Caco-2 (cell line): Measurements from ENCODE around the gene OLIG2. TPM values are rescaled to one million over a fixed set of nuclear protein-coding genes. Genes with fewer than 3 reads are reported as not detected.

Experiments
- BruUV-seq: library from RNA; stranded (reverse); fragments of 400-500 nt; replicated peaks from 2 replicates; lab custom pipeline; 2021; lab: Mats Ljungman, UMichigan
- CTCF ChIA-PET: fragments of 300-600 bp; sonication (Branson Sonifier 250); formaldehyde crosslinking; loops from one replicate; lab custom pipeline; 2022; ENCODE audit warnings: antibody characterized with exemption; lab: Charles Lee
- POLR2A ChIA-PET: fragments of 300-600 bp; sonication (Branson Sonifier 250); formaldehyde crosslinking; loops from one replicate; lab custom pipeline; 2022; ENCODE audit warnings: antibody characterized with exemption; lab: Charles Lee
- DNase-seq, 2 experiments: peaks; one replicate each; pipeline versions ENCODE4 v3.0.0 to v3.0.0-alpha.2; 2020 to 2022
- H3K27me3 ChIP-seq: replicated peaks from 2 replicates; pipeline ENCODE4 v1.6.0; 2011; ENCODE audit warnings: low read length; ENCODE audit not compliant: control insufficient read depth, insufficient read depth
- H3K36me3 ChIP-seq: 2 replicates; pipeline ENCODE4 v1.5.1; 2011; ENCODE audit warnings: low read length; ENCODE audit not compliant: control insufficient read depth, insufficient read depth
- H3K4me1 ChIP-seq: fragments of 250-450 bp; sonication (Bioruptor Pico); 2 replicates; pipeline ENCODE4 v1.5.1; 2020; ENCODE audit warnings: mild to moderate bottlenecking
- H3K4me3 ChIP-seq: 2 replicates; pipeline ENCODE4 v1.5.1; 2011; ENCODE audit warnings: low read depth, mild to moderate bottlenecking, control low read depth, low read length
- H3K9me3 ChIP-seq: fragments of 250-450 bp; sonication (Bioruptor Pico); 2 replicates; pipeline ENCODE4 v1.5.1; 2020; ENCODE audit warnings: mild to moderate bottlenecking, moderate library complexity
- H3K27ac Mint-ChIP-seq: one replicate; pipeline ENCODE4 v1.8.0; 2022; ENCODE audit warnings: mixed read lengths; ENCODE audit not compliant: unreplicated experiment
- H3K27me3 Mint-ChIP-seq: one replicate; pipeline ENCODE4 v1.8.0; 2022; ENCODE audit warnings: mixed read lengths; ENCODE audit not compliant: insufficient read depth, unreplicated experiment
- H3K36me3 Mint-ChIP-seq: one replicate; pipeline ENCODE4 v1.8.0; 2022; ENCODE audit warnings: mild to moderate bottlenecking, mixed read lengths; ENCODE audit not compliant: insufficient read depth, unreplicated experiment
- H3K4me1 Mint-ChIP-seq: one replicate; pipeline ENCODE4 v1.8.0; 2022; ENCODE audit warnings: low read depth, mixed read lengths; ENCODE audit not compliant: unreplicated experiment
- H3K4me3 Mint-ChIP-seq: one replicate; pipeline ENCODE4 v1.8.0; 2022; ENCODE audit warnings: mild to moderate bottlenecking, moderate library complexity, mixed read lengths; ENCODE audit not compliant: unreplicated experiment
- H3K9me3 Mint-ChIP-seq: one replicate; pipeline ENCODE4 v1.8.0; 2022; ENCODE audit warnings: mixed read lengths; ENCODE audit not compliant: unreplicated experiment
- intact Hi-C: fragments of 100-400 bp; cut with micrococcal nuclease; formaldehyde crosslinking; loops from one replicate; pipeline ENCODE4 v1.10.0; 2022; ENCODE audit not compliant: unreplicated experiment
- total RNA-seq: library from RNA; stranded (reverse); gene quantifications from 2 replicates; pipeline ENCODE4 v1.2.3, GENCODE V29; 2022
- TF ChIP-seq, protein P1 (sequence below), 2 experiments: fragments of 200-600 bp in 1 of 2; IDR thresholded peaks; 1 replicate in 1 of 2; 2 replicates in 1 of 2; pipeline versions ENCODE4 v1.5.1 to v1.8.0; 2011 to 2022; ENCODE audit warnings: antibody characterized with exemption in 1 of 2, control low read depth in 1 of 2, inconsistent platforms in 1 of 2, low read depth in 1 of 2, low read length in 1 of 2, mild to moderate bottlenecking in 1 of 2, moderate library complexity in 1 of 2; ENCODE audit not compliant: insufficient read depth in 1 of 2, severe bottlenecking in 1 of 2, unreplicated experiment in 1 of 2

Gene OLIG2
- total RNA-seq, 1 experiment from 2014 or later, result not detected

DNA sequence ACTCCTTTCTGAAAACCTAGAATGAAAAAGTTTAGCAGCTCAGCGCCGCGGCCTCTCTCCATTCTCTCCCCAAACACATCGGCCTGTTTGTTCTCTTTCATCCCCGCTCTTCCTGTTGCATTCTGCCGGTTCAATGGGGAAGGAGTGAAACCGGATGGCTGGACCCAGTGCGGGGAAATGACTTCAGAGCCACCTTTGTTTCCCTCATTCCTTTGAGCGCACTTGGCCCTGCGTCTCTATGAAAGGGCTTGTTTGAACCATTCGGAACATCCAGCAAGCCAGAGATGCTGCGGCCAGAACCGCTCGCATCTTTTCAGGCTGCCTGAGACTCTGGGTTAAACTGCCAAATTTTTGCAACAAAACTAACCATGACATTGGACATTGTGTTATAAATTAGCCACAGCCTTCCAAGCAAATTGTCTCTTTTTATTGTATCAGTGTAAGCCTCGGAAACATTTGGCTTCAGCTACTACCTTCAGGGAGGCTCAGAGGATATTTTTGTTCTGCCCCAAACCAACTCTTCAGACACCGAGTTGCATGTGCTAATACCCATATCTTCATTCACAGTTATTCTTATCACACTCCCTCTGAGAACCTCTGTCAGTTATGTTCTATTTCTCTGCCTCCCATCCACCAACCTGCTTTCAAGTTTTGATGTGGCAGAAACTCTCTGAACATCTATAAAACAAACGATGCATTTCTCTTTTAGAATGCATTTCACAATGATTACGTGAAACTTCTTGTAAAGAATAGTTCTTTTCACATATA is 39.1 kb downstream of the OLIG2 start:
- TF ChIP-seq, protein P1, sequence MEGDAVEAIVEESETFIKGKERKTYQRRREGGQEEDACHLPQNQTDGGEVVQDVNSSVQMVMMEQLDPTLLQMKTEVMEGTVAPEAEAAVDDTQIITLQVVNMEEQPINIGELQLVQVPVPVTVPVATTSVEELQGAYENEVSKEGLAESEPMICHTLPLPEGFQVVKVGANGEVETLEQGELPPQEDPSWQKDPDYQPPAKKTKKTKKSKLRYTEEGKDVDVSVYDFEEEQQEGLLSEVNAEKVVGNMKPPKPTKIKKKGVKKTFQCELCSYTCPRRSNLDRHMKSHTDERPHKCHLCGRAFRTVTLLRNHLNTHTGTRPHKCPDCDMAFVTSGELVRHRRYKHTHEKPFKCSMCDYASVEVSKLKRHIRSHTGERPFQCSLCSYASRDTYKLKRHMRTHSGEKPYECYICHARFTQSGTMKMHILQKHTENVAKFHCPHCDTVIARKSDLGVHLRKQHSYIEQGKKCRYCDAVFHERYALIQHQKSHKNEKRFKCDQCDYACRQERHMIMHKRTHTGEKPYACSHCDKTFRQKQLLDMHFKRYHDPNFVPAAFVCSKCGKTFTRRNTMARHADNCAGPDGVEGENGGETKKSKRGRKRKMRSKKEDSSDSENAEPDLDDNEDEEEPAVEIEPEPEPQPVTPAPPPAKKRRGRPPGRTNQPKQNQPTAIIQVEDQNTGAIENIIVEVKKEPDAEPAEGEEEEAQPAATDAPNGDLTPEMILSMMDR (IDR thresholded peaks at IDR 0.05; ENCODE audit: insufficient read depth in 1 of 2, low read depth in 1 of 2, low read length in 1 of 2, severe bottlenecking in 1 of 2, unreplicated experiment in 1 of 2), result no peak

DNA sequence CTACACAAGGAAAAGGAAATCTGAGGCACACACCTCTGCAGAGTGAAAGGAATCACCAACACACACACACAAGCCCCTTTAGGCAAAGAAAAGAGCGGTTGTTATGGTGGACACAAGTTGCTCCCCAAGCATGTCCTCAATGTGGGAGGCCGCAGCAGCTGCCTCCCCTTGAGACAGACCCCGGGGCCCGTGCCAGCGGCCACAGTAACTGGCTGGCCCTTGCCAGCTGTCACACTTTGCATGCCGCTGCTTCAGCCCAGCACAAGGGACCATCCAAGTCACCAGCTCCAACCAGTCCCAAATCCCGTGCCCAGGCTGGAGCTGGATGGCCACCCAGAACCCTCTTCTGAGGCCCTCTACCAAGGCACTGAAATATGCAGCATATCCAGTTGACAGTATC is 41.3 kb downstream of the OLIG2 start:
- no peaks in the 10 kb centered on the region for H3K36me3 ChIP-seq
- intact Hi-C loops, result no loop called here
- Mint-ChIP-seq H3K9me3 (no peaks in the 10 kb centered on the region), H3K4me1 (no peaks in the 10 kb centered on the region), H3K27me3 (peaks cover 30% of the 10 kb centered on the region), H3K27ac (no peak overlapping the region), H3K4me3 (no peak overlapping the region), H3K36me3 (no peaks in the 10 kb centered on the region)
- no peaks in the 10 kb centered on the region; the same call in 1 of the 2 replicates for H3K4me1 ChIP-seq
- TF ChIP-seq, protein P1 (IDR thresholded peaks at IDR 0.05; ENCODE audit: insufficient read depth in 1 of 2, low read depth in 1 of 2, low read length in 1 of 2, severe bottlenecking in 1 of 2, unreplicated experiment in 1 of 2), result no peak
- no peak overlapping the region for H3K4me3 ChIP-seq
- H3K27me3 ChIP-seq, result no peaks in the 10 kb centered on the region; the same call in 1 of the 2 replicates
- DNase-seq, result no peak
- ChIA-PET POLR2A (no interaction called here), CTCF (no interaction called here)
- BruUV-seq, result no TSS peak
- H3K9me3 ChIP-seq, result peaks cover 6% of the 10 kb centered on the region; the same call in 1 of the 2 replicates

More for the DNA sequence above, 39.1 kb downstream of the OLIG2 start:
- H3K27me3 ChIP-seq, result peaks cover 2% of the 10 kb centered on the region
- ChIA-PET POLR2A (no interaction called here), CTCF (no interaction called here)
- H3K9me3 Mint-ChIP-seq, result no peaks in the 10 kb centered on the region
- H3K36me3 Mint-ChIP-seq, result no peaks in the 10 kb centered on the region
- H3K27ac Mint-ChIP-seq, result no peak overlapping the region
- H3K4me1 Mint-ChIP-seq, result no peaks in the 10 kb centered on the region
- intact Hi-C loops, result no loop called here
- peaks cover 33% of the 10 kb centered on the region for H3K27me3 Mint-ChIP-seq
- no peaks in the 10 kb centered on the region for H3K4me1 ChIP-seq
- DNase-seq, result no peak
- no peak overlapping the region for H3K4me3 Mint-ChIP-seq
- no peak overlapping the region for H3K4me3 ChIP-seq
- H3K9me3 ChIP-seq, result peaks cover 6% of the 10 kb centered on the region; the same call in 1 of the 2 replicates
- H3K36me3 ChIP-seq, result no peaks in the 10 kb centered on the region
- no TSS peak for BruUV-seq

DNA sequence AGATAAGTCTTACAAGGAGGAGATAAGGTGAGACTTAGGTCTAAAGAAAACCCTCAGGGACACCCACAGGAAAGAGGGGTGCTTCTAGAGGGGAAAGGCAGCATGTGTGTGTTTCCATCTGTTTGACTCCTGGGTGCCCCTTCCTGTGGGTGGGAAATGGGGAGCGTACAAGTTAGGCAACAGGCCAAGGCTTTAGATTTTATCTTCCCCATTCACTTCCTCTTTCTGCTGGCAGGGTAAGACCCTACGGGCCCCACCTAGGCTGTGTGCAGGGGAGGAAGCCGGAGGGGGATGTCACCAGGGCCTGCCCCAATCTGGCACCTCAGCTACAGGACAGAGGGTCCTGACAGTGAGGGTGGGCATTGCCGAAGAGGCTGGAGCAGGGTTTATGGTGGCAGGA is 41.7 kb downstream of the OLIG2 start:
- ChIA-PET CTCF (no interaction called here), POLR2A (interaction anchor here (0.6 kb wide), 1 partner anchor 1539 kb away, joined by 3 read pairs; no protein-coding TSS in a partner anchor)
- no peaks in the 10 kb centered on the region; the same call in 1 of the 2 replicates for H3K27me3 ChIP-seq
- Mint-ChIP-seq H3K4me1 (no peaks in the 10 kb centered on the region), H3K36me3 (no peaks in the 10 kb centered on the region), H3K4me3 (no peak overlapping the region), H3K27ac (no peak overlapping the region), H3K27me3 (peaks cover 31% of the 10 kb centered on the region), H3K9me3 (no peaks in the 10 kb centered on the region)
- H3K36me3 ChIP-seq, result no peaks in the 10 kb centered on the region
- H3K4me3 ChIP-seq, result no peak overlapping the region
- peaks cover 6% of the 10 kb centered on the region; the same call in 1 of the 2 replicates for H3K9me3 ChIP-seq
- intact Hi-C loops, result no loop called here
- no peaks in the 10 kb centered on the region; the same call in 1 of the 2 replicates for H3K4me1 ChIP-seq
- BruUV-seq, result no TSS peak
- TF ChIP-seq, protein P1 (IDR thresholded peaks at IDR 0.05; ENCODE audit: insufficient read depth in 1 of 2, low read depth in 1 of 2, low read length in 1 of 2, severe bottlenecking in 1 of 2, unreplicated experiment in 1 of 2), result no peak
- no peak for DNase-seq
